LNCaP clone FGC (cell line): ENCODE results near the gene MAGEL2.

Source experiments
- DNase-seq: peaks from one replicate; pipeline ENCODE4 v3.0.0-alpha.2; 2011; ENCODE audit warnings: low read depth
- H3K4me3 ChIP-seq: 2 replicates; pipeline ENCODE4 v1.5.1; 2011; ENCODE audit warnings: mild to moderate bottlenecking, low read depth, low read length, control low read depth
- CTCF ChIP-seq: IDR thresholded peaks from 2 replicates; pipeline ENCODE4 v1.5.1; 2012; ENCODE audit warnings: mild to moderate bottlenecking; ENCODE audit not compliant: control insufficient read depth, insufficient read depth; ENCODE audit errors: extremely low read depth

Gene MAGEL2

GRCh38 chr15:23595368-23595767 is 52.3 kb downstream of the MAGEL2 start:
- TF ChIP-seq CTCF = no peak
- DNase-seq = no peak
- H3K4me3 ChIP-seq = no peak overlapping the region

DNA sequence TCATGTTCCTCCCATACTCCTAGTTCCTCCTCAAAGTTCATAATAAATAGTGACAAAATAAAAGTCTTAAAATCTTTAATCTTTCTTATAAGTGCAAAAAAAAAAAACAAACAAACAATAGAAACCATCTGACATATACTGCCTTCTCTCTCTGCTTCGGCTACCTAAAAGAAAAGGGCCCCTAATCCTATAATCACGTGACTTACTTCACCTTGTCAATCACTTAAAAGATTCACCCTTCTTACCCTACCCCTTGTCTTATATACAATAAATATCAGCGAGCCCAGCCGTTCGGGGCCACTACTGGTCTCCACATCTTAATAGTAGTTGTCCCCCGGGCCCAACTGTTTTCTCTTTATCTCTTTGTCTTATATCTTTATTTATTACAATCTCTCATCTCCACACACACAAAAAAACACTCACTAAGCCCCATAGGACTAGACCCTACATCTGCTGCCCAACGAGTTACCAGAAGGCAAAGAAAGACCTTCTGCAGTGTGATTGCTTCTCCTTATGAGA is 53.4 kb downstream of the MAGEL2 start:
- DNase-seq = no peak
- TF ChIP-seq CTCF = no peak
- H3K4me3 ChIP-seq = no peak overlapping the region
